ENCODE measurements around the gene FARP2.

The FARP2 gene

GRCh38 chr2:241479026-241479898 is 123.2 kb downstream of the FARP2 start:
- DNase-seq (ENCODE audit: low read depth), result no peak
- no peak for TF ChIP-seq CTCF (IDR thresholded peaks at IDR 0.05; ENCODE audit: low read depth, low read length)
- no peak for TF ChIP-seq MYC (IDR thresholded peaks at IDR 0.05; ENCODE audit: low read depth, low read length)
- no peak for TF ChIP-seq POLR2A (IDR thresholded peaks at IDR 0.05; ENCODE audit: extremely low read depth, insufficient read length)
- TF ChIP-seq MAX (IDR thresholded peaks at IDR 0.05; ENCODE audit: low read depth, low read length), result no peak
- H3K4me3 ChIP-seq (ENCODE audit: low read depth, low read length), result no peak overlapping the region

- no peak for DNase-seq (ENCODE audit: low read depth)
- no peak overlapping the region for H3K4me3 ChIP-seq (ENCODE audit: low read depth, low read length)
- TF ChIP-seq MYC (IDR thresholded peaks at IDR 0.05; ENCODE audit: low read depth, low read length) (no peak), MAX (IDR thresholded peaks at IDR 0.05; ENCODE audit: low read depth, low read length) (no peak), CTCF (IDR thresholded peaks at IDR 0.05; ENCODE audit: low read depth, low read length) (no peak), POLR2A (IDR thresholded peaks at IDR 0.05; ENCODE audit: extremely low read depth, insufficient read length) (no peak)
These were observed 125.6 kb downstream of the FARP2 start for GRCh38 chr2:241481687-241482086.

- H3K4me3 ChIP-seq (ENCODE audit: low read depth, low read length), result no peak overlapping the region
- no peak for DNase-seq (ENCODE audit: low read depth)
- TF ChIP-seq POLR2A (IDR thresholded peaks at IDR 0.05; ENCODE audit: extremely low read depth, insufficient read length), result no peak
- no peak for TF ChIP-seq MAX (IDR thresholded peaks at IDR 0.05; ENCODE audit: low read depth, low read length)
- no peak for TF ChIP-seq CTCF (IDR thresholded peaks at IDR 0.05; ENCODE audit: low read depth, low read length)
- no peak for TF ChIP-seq MYC (IDR thresholded peaks at IDR 0.05; ENCODE audit: low read depth, low read length)
These were observed 126.3 kb downstream of the FARP2 start for GRCh38 chr2:241482126-241482955.

- TF ChIP-seq MAX (IDR thresholded peaks at IDR 0.05; ENCODE audit: low read depth, low read length) (no peak), MYC (IDR thresholded peaks at IDR 0.05; ENCODE audit: low read depth, low read length) (no peak), POLR2A (IDR thresholded peaks at IDR 0.05; ENCODE audit: extremely low read depth, insufficient read length) (no peak), CTCF (IDR thresholded peaks at IDR 0.05; ENCODE audit: low read depth, low read length) (no peak)
- no peak for DNase-seq (ENCODE audit: low read depth)
- H3K4me3 ChIP-seq (ENCODE audit: low read depth, low read length), result no peak overlapping the region
These were observed 127.2 kb downstream of the FARP2 start for GRCh38 chr2:241483305-241483704.

GRCh38 chr2:241485172-241485911 is 129.3 kb downstream of the FARP2 start:
- no peak for DNase-seq (ENCODE audit: low read depth)
- no peak for TF ChIP-seq POLR2A (IDR thresholded peaks at IDR 0.05; ENCODE audit: extremely low read depth, insufficient read length)
- TF ChIP-seq CTCF (IDR thresholded peaks at IDR 0.05; ENCODE audit: low read depth, low read length), result no peak
- TF ChIP-seq MYC (IDR thresholded peaks at IDR 0.05; ENCODE audit: low read depth, low read length), result no peak
- TF ChIP-seq MAX (IDR thresholded peaks at IDR 0.05; ENCODE audit: low read depth, low read length), result no peak
- no peak overlapping the region for H3K4me3 ChIP-seq (ENCODE audit: low read depth, low read length)
